Neural cell (in vitro differentiated cells): Measurements from ENCODE around the gene NCOA3. TPM values are rescaled to one million over a fixed set of nuclear protein-coding genes. Genes with fewer than 3 reads are reported as not detected.
"Not testable (repeated sequence)": the region's sequence is repeated elsewhere in the genome, so short reads cannot be mapped to it uniquely, and the experiment has no call there.

ENCODE experiments used
- H2AFZ ChIP-seq: fragments of 200-600, 300-800 bp; sonication (generic), shearing (Covaris generic); 2 replicates; pipeline ENCODE4 v1.6.0; 2014; ENCODE audit warnings: low read depth, mild to moderate bottlenecking, antibody characterized with exemption, low read length, moderate library complexity
- H3F3A ChIP-seq: fragments of 200-600 bp; shearing (Covaris generic); 2 replicates; pipeline ENCODE4 v1.6.1; 2016; ENCODE audit warnings: mild to moderate bottlenecking, moderate library complexity, mixed read lengths, antibody characterized with exemption, low read length; ENCODE audit not compliant: insufficient read depth, poor library complexity, severe bottlenecking
- H3K27ac ChIP-seq: fragments of 200-600, 300-800 bp; sonication (generic), shearing (Covaris generic); 2 replicates; pipeline ENCODE4 v1.5.1; 2014; ENCODE audit warnings: mild to moderate bottlenecking, low read length, moderate library complexity
- H3K27me3 ChIP-seq: fragments of 300-800, 200-600 bp; sonication (generic), shearing (Covaris generic); 2 replicates; pipeline ENCODE4 v1.6.0; 2014; ENCODE audit warnings: mild to moderate bottlenecking, low read depth, low read length, moderate library complexity; ENCODE audit not compliant: insufficient read depth
- H3K36me3 ChIP-seq: fragments of 300-800, 200-600 bp; sonication (generic), shearing (Covaris generic); 2 replicates; pipeline ENCODE4 v1.5.1; 2014; ENCODE audit warnings: mild to moderate bottlenecking, antibody characterized with exemption, low read length, moderate library complexity; ENCODE audit not compliant: insufficient read depth
- H3K4me2 ChIP-seq: fragments of 300-800, 200-600 bp; sonication (generic), shearing (Covaris generic); 2 replicates; pipeline ENCODE4 v1.6.0; 2014; ENCODE audit warnings: mild to moderate bottlenecking, low read length
- H3K4me3 ChIP-seq: fragments of 300-800, 200-600 bp; sonication (generic), shearing (Covaris generic); 2 replicates; pipeline ENCODE4 v1.5.1; 2014; ENCODE audit warnings: mild to moderate bottlenecking, low read length, moderate library complexity
- H3K79me2 ChIP-seq: fragments of 200-600 bp; shearing (Covaris generic); replicated peaks from 2 replicates; pipeline ENCODE4 v1.6.0; 2014; ENCODE audit warnings: mild to moderate bottlenecking, low read length, moderate library complexity; ENCODE audit not compliant: insufficient read depth
- H3K9ac ChIP-seq: fragments of 300-800, 200-600 bp; sonication (generic), shearing (Covaris generic); 2 replicates; pipeline ENCODE4 v1.6.1; 2016; ENCODE audit warnings: mild to moderate bottlenecking, low read length, mixed read lengths
- H3K9me2 ChIP-seq: fragments of 200-600 bp; shearing (Covaris generic); 2 replicates; pipeline ENCODE4 v1.6.1; 2016; ENCODE audit warnings: mild to moderate bottlenecking, low read length, mixed read lengths; ENCODE audit not compliant: insufficient read depth
- H3K9me3 ChIP-seq: fragments of 200-600, 300-800 bp; sonication (generic), shearing (Covaris generic); 2 replicates; pipeline ENCODE4 v1.6.1; 2016; ENCODE audit warnings: mild to moderate bottlenecking, mixed run types, low read length, moderate library complexity, mixed read lengths
- H4K20me1 ChIP-seq: fragments of 200-600 bp; shearing (Covaris generic); 2 replicates; pipeline ENCODE4 v1.6.1; 2016; ENCODE audit warnings: mild to moderate bottlenecking, mixed run types; ENCODE audit not compliant: insufficient read depth
- EP300 ChIP-seq: fragments of 450-650 bp; conservative IDR thresholded peaks from 2 replicates; pipeline ENCODE4 v1.6.1; 2014; ENCODE audit warnings: antibody characterized with exemption, mild to moderate bottlenecking, moderate library complexity; ENCODE audit not compliant: poor library complexity, severe bottlenecking
- EZH2 ChIP-seq: fragments of 200-600, 300-800 bp; shearing (Covaris generic), sonication (generic); IDR thresholded peaks from 2 replicates; pipeline ENCODE4 v1.6.1; 2014; ENCODE audit warnings: antibody characterized with exemption, low read length, borderline replicate concordance, mild to moderate bottlenecking; ENCODE audit not compliant: insufficient read depth, poor library complexity, severe bottlenecking
- MXI1 ChIP-seq: fragments of 450-650 bp; conservative IDR thresholded peaks from 2 replicates; pipeline ENCODE4 v1.6.1; 2014; ENCODE audit warnings: antibody characterized with exemption, mild to moderate bottlenecking; ENCODE audit not compliant: poor library complexity, severe bottlenecking
- POLR2AphosphoS5 ChIP-seq: IDR thresholded peaks from 2 replicates; pipeline ENCODE4 v1.6.1; 2012
- RAD21 ChIP-seq: fragments of 450-650 bp; conservative IDR thresholded peaks from 2 replicates; pipeline ENCODE4 v1.6.1; 2014; ENCODE audit warnings: antibody characterized with exemption, mild to moderate bottlenecking, moderate library complexity
- SMC3 ChIP-seq: fragments of 450-650 bp; conservative IDR thresholded peaks from 2 replicates; pipeline ENCODE4 v1.6.1; 2014; ENCODE audit warnings: antibody characterized with exemption, mild to moderate bottlenecking, moderate library complexity; ENCODE audit not compliant: poor library complexity
- TAF1 ChIP-seq: IDR thresholded peaks from 2 replicates; pipeline ENCODE4 v1.6.1; 2012; ENCODE audit warnings: low read depth
- polyA plus RNA-seq: library from polyadenylated mRNA; depleted of rRNA; stranded (reverse); fragments of >200 nt; gene quantifications from 2 replicates; pipeline ENCODE4 v1.2.3, GENCODE V29; 2014
- TF ChIP-seq, protein P1 (sequence below): IDR thresholded peaks from 2 replicates; pipeline ENCODE4 v1.6.1; 2012; ENCODE audit warnings: borderline replicate concordance
- TF ChIP-seq, protein P2 (sequence below): fragments of 450-650 bp; IDR thresholded peaks from 2 replicates; pipeline ENCODE4 v1.5.1; 2014; ENCODE audit warnings: antibody characterized with exemption, mild to moderate bottlenecking, moderate library complexity; ENCODE audit not compliant: poor library complexity, severe bottlenecking

The NCOA3 gene
- polyA plus RNA-seq, 1 donor from 2014 or later, result 14.2 TPM

DNA sequence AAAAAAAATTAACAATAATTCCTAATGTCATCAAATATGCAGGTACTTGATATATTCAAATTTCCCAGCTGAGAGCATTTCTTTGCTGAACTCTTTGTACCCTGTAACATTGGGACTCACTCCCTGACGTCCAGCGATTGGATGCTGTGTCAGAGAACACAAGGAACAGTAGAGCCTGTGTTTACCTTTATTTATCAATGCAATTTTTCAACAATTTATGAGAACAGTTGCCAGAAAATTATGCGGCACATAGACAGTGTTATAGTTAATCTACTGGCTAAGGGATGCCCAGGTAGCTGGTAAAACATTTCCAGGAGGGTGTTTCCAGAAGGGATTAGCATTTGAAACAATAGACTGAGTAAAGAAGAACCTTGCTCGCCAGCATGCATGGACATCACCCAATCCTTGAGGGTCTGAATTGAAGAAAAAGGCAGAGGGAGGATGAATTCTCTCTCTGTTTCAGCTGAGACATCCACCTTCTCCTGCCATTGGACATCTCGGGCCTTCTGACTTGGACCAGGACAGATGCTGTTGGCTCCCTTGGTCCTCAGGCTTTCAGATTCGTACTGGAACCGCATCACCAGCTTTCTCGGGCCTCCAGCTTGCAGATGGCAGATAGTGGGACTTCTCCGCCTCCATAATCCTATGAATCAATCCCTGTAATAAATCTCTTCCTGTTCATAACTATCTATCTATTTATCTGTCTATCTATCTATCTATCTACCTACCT, 42.2 kb upstream of the NCOA3 start:
- Histone ChIP-seq H2AFZ (no peak overlapping the region), H3K79me2 (no peaks in the 10 kb centered on the region), H3K4me2 (no peak overlapping the region), H3K27ac (no peak overlapping the region), H3K27me3 (no peaks in the 10 kb centered on the region), H3K9me3 (no peaks in the 10 kb centered on the region), H3K9me2 (no peaks in the 10 kb centered on the region), H3K9ac (no peak overlapping the region), H3K4me3 (no peak overlapping the region), H4K20me1 (no peaks in the 10 kb centered on the region), H3K36me3 (no peaks in the 10 kb centered on the region), H3F3A (no peaks in the 10 kb centered on the region)
- TF ChIP-seq RAD21, result no peak
- no peak for TF ChIP-seq POLR2AphosphoS5

DNA sequence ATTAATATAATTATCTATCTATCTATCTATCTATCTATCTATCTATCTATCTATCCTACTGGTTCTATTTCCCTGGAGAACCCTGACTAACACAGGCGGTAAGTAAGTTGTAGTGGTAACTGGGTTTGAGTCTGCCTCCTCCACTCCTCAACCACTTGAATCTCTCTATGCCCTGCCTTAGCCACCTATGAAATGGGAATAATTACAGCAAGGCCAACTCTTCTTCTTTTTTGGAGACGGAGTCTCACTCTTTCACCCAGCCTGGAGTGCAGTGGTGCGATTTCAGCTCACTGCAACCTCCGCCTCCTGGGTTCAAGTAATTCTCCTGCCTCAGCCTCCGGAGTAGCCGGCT, 41.0 kb upstream of the NCOA3 start:
- H3K79me2 ChIP-seq, H2AFZ ChIP-seq, H3K4me2 ChIP-seq, H3K9ac ChIP-seq, H3K27ac ChIP-seq, H3K27me3 ChIP-seq, H3K9me3 ChIP-seq, H3K4me3 ChIP-seq, H3F3A ChIP-seq, H3K36me3 ChIP-seq, H3K9me2 ChIP-seq, H4K20me1 ChIP-seq: not testable (repeated sequence)

DNA sequence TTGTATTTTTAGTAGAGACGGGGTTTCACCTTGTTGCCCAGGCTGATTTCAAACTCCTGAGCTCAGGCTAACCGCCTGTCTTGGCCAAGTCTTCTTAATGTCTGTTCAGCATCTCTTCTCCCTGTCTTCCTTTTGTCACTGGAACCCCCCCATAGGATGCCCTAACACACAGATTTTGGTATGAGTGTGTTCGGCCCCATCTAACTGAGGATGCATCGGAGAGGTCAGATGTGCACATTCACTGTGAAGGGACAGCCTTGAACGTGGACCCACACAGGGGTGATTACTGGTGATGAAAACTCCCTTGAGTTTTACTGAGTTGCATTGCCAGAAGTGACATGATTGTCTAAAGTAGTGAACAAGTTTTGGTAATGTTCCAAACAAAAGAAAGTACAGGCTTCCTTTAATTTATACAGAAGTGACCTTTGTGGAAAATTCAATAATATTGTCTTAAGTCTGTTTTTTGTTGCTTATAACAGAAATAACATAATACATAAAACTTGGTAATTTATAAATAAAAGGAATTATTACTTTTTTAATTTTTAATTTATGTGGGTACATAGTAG, 40.5 kb upstream of the NCOA3 start:
- Histone ChIP-seq H3K9me3 (no peaks in the 10 kb centered on the region), H3K27ac (no peak overlapping the region), H3K4me2 (no peak overlapping the region), H3K36me3 (no peaks in the 10 kb centered on the region), H3K9me2 (no peaks in the 10 kb centered on the region), H3F3A (no peaks in the 10 kb centered on the region), H2AFZ (no peak overlapping the region), H3K27me3 (no peaks in the 10 kb centered on the region), H3K4me3 (no peak overlapping the region), H3K79me2 (no peaks in the 10 kb centered on the region), H3K9ac (no peak overlapping the region), H4K20me1 (no peaks in the 10 kb centered on the region)
- TF ChIP-seq MXI1 (no peak), TAF1 (no peak), EP300 (no peak), RAD21 (no peak), EZH2 (no peak), POLR2AphosphoS5 (no peak), SMC3 (no peak)
- TF ChIP-seq, protein P1, sequence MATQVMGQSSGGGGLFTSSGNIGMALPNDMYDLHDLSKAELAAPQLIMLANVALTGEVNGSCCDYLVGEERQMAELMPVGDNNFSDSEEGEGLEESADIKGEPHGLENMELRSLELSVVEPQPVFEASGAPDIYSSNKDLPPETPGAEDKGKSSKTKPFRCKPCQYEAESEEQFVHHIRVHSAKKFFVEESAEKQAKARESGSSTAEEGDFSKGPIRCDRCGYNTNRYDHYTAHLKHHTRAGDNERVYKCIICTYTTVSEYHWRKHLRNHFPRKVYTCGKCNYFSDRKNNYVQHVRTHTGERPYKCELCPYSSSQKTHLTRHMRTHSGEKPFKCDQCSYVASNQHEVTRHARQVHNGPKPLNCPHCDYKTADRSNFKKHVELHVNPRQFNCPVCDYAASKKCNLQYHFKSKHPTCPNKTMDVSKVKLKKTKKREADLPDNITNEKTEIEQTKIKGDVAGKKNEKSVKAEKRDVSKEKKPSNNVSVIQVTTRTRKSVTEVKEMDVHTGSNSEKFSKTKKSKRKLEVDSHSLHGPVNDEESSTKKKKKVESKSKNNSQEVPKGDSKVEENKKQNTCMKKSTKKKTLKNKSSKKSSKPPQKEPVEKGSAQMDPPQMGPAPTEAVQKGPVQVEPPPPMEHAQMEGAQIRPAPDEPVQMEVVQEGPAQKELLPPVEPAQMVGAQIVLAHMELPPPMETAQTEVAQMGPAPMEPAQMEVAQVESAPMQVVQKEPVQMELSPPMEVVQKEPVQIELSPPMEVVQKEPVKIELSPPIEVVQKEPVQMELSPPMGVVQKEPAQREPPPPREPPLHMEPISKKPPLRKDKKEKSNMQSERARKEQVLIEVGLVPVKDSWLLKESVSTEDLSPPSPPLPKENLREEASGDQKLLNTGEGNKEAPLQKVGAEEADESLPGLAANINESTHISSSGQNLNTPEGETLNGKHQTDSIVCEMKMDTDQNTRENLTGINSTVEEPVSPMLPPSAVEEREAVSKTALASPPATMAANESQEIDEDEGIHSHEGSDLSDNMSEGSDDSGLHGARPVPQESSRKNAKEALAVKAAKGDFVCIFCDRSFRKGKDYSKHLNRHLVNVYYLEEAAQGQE, result no peak
- TF ChIP-seq, protein P2, sequence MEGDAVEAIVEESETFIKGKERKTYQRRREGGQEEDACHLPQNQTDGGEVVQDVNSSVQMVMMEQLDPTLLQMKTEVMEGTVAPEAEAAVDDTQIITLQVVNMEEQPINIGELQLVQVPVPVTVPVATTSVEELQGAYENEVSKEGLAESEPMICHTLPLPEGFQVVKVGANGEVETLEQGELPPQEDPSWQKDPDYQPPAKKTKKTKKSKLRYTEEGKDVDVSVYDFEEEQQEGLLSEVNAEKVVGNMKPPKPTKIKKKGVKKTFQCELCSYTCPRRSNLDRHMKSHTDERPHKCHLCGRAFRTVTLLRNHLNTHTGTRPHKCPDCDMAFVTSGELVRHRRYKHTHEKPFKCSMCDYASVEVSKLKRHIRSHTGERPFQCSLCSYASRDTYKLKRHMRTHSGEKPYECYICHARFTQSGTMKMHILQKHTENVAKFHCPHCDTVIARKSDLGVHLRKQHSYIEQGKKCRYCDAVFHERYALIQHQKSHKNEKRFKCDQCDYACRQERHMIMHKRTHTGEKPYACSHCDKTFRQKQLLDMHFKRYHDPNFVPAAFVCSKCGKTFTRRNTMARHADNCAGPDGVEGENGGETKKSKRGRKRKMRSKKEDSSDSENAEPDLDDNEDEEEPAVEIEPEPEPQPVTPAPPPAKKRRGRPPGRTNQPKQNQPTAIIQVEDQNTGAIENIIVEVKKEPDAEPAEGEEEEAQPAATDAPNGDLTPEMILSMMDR, result no peak

DNA sequence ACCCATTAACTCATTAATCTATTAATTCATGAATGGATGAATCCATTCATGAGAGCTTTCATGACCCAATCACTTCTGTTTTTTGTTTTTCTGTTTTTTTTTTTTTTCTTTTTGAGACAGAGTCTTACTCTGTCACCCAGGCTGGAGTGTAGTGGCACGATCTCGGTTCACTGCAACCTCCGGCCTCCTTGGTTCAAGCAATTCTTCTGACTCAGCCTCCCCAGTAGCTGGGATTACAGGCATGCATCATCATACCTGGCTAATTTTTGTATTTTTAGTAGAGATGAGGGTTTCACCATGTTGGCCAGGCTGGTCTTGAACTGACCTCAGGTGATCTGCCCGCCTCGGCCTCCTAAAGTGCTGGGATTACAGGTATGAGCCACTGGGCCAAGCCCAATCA, 39.8 kb upstream of the NCOA3 start:
- H3K27me3 ChIP-seq, H3K36me3 ChIP-seq, H3K27ac ChIP-seq, H3K9me2 ChIP-seq, H3K79me2 ChIP-seq, H3K4me3 ChIP-seq, H3K9me3 ChIP-seq, H2AFZ ChIP-seq, H3F3A ChIP-seq, H3K4me2 ChIP-seq, H4K20me1 ChIP-seq, H3K9ac ChIP-seq: not testable (repeated sequence)
